ENCODE data around the gene ELAVL3.
A peak's percentile ranks its signal among the peaks of the same experiment; 100 is the strongest.

DNA sequence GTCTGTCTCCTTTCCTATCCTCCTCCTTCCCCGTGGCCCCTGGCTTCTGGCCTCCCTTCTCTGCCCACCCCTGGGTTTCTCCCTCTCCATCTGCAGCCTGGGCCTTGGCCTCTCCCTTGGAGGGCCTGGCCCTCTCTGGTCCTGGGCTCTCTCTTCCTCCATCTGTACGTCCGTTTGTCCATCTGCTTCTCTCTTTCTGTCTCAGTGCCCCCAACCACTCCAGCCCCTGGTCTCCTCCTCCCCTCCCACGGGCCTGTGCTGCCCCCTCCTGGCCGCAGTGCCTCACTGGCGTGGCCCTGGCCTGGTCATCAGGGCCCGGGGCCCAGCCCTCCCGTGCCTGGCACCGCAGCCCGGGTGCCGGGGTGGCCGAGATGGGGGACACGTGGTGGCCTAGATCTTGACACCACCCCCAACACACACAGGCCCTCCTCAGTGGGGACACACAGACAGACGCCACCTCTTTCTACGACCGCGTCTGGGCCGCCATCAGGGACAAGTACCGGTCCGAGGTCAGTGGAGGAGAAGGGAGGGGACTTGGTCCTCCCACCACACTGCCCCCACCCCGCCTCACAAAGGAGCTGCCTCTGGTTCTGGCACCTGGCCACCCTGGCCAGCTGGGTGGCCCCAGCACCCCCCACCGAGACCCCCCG, 34.1 kb downstream of the ELAVL3 start:
- TF ChIP-seq, protein P1, sequence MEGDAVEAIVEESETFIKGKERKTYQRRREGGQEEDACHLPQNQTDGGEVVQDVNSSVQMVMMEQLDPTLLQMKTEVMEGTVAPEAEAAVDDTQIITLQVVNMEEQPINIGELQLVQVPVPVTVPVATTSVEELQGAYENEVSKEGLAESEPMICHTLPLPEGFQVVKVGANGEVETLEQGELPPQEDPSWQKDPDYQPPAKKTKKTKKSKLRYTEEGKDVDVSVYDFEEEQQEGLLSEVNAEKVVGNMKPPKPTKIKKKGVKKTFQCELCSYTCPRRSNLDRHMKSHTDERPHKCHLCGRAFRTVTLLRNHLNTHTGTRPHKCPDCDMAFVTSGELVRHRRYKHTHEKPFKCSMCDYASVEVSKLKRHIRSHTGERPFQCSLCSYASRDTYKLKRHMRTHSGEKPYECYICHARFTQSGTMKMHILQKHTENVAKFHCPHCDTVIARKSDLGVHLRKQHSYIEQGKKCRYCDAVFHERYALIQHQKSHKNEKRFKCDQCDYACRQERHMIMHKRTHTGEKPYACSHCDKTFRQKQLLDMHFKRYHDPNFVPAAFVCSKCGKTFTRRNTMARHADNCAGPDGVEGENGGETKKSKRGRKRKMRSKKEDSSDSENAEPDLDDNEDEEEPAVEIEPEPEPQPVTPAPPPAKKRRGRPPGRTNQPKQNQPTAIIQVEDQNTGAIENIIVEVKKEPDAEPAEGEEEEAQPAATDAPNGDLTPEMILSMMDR (IDR thresholded peaks at IDR 0.05; ENCODE audit: extremely low read depth in 1 of 2, insufficient read depth in 1 of 2, low read depth in 1 of 2, low read length in 2 of 2): peak; percentile 74 to 78
- TF ChIP-seq POLR2A (IDR thresholded peaks at IDR 0.05; ENCODE audit: low read depth, low read length) (no peak), FOS (IDR thresholded peaks at IDR 0.05; ENCODE audit: borderline replicate concordance, insufficient read depth, low read length) (no peak), EZH2 (IDR thresholded peaks at IDR 0.05; ENCODE audit: borderline replicate concordance, low read depth, low read length, severe bottlenecking) (no peak), JUN (IDR thresholded peaks at IDR 0.05; ENCODE audit: borderline replicate concordance, insufficient read depth, insufficient read length, low read depth) (no peak), POLR2AphosphoS5 (IDR thresholded peaks at IDR 0.05; ENCODE audit: insufficient read depth, low read depth, low read length) (no peak)
- TF ChIP-seq, protein P2, sequence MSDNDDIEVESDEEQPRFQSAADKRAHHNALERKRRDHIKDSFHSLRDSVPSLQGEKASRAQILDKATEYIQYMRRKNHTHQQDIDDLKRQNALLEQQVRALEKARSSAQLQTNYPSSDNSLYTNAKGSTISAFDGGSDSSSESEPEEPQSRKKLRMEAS (IDR thresholded peaks at IDR 0.05; ENCODE audit: insufficient read depth, insufficient read length): no peak

Measured in endothelial cell of umbilical vein (primary cell).